ENCODE measurements around the gene BCL2L15. TPM values are rescaled to one million over a fixed set of nuclear protein-coding genes. Genes with fewer than 3 reads are reported as not detected.

Gene BCL2L15
- total RNA-seq, result 0.29 and 1.3 TPM in 2 replicates
- 0.28 and 0.40 TPM in 2 replicates for polyA plus RNA-seq
- 0.06 and 0.15 TPM in 2 replicates for polyA plus RNA-seq (2011; cell fraction: cytosol; rRNA removed)
- polyA plus RNA-seq (2011; cell fraction: nucleus; rRNA removed), result 1.4 and 2.5 TPM in 2 replicates
- 0.05 TPM in 1 of 2 replicates, not detected in the other for polyA plus RNA-seq (2012)
- 0.22 and 0.32 TPM in 2 replicates for polyA minus RNA-seq
- polyA minus RNA-seq (2011; cell fraction: cytosol; rRNA and poly(A)+ RNA removed), result not detected
- polyA minus RNA-seq (2011; cell fraction: nucleus; rRNA and poly(A)+ RNA removed), result 0.67 and 1.1 TPM in 2 replicates
- Bru-seq, nascent RNA, result percentile 43 among the genes with signal in this experiment
- BruChase-seq, experiment 1, labeled RNA remaining after a 6-hour chase, result percentile 41 among the genes with signal in this experiment
- BruChase-seq, experiment 2, labeled RNA remaining after a 2-hour chase, result percentile 46 among the genes with signal in this experiment
- long read RNA-seq, result 0 reads

DNA sequence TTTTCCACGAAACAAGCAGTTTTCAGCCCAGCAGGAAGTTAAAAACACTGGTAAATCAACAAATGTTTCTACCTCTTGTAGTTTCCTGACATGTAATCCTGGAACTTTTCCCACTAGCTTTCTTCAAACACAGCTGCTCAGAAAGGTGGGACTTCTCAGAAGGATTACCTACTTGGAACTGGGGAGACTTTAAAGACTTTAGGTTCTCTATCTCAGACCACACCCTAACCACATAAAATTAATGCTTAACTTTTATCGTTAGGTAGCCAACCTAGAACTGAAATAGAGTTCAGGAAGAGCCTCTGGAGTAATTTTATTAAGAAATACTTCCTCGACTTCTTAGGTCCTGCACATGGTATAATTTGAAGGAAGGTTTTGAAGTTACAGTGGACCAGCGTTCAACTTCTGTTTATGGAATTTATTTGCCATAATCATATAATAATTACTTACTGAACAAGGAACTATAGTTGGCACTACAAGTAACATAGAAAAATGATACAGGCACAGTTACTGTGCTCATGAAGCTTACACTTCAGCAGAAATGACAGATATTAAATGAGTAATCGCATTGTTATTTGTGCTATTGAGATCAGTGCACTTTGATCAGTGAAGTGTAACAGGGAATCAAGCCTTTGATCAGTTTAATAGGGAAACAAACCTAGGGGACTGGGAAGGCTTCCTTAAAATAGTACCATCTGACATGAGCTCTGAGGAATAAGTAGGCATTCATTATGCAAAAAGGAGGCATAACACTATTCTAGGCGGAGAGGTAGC is at the start of gene BCL2L15:
Gene BCL2L15 (minus strand): TSS at position 180 of the 774 bp plus-strand sequence. CDS start 206 bp downstream, outside the sequence.
- no peak for FAIRE-seq

More for the DNA sequence above, at the start of gene BCL2L15:
- dilution Hi-C loops (cut with MboI; ENCODE audit: extremely low pct_ligation_motif_present, low sequenced_read_pairs) (no loop called here), intact Hi-C loops (cut with micrococcal nuclease) (no loop called here)
- H3K27ac ChIP-seq (ENCODE audit: insufficient read depth, low read depth, low read length), result no peak within 1 kb of the TSS
- TF ChIP-seq EZH2 (IDR thresholded peaks at IDR 0.05; ENCODE audit: borderline replicate concordance, low read depth, low read length, severe bottlenecking) (no peak), POLR2AphosphoS5 (IDR thresholded peaks at IDR 0.05; ENCODE audit: insufficient read depth, low read depth, low read length) (no peak), FOS (IDR thresholded peaks at IDR 0.05; ENCODE audit: borderline replicate concordance, insufficient read depth, low read length) (no peak), MYC (IDR thresholded peaks at IDR 0.05; ENCODE audit: low read depth, low read length) (no peak), JUN (IDR thresholded peaks at IDR 0.05; ENCODE audit: borderline replicate concordance, insufficient read depth, insufficient read length, low read depth) (no peak), POLR2A (IDR thresholded peaks at IDR 0.05; ENCODE audit: low read depth, low read length) (no peak), GATA2 (IDR thresholded peaks at IDR 0.05; ENCODE audit: insufficient read depth, insufficient read length, low read depth, low read length) (no peak)
- TF ChIP-seq, protein P1, sequence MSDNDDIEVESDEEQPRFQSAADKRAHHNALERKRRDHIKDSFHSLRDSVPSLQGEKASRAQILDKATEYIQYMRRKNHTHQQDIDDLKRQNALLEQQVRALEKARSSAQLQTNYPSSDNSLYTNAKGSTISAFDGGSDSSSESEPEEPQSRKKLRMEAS (IDR thresholded peaks at IDR 0.05; ENCODE audit: insufficient read depth, insufficient read length), result no peak
- TF ChIP-seq, protein P2, sequence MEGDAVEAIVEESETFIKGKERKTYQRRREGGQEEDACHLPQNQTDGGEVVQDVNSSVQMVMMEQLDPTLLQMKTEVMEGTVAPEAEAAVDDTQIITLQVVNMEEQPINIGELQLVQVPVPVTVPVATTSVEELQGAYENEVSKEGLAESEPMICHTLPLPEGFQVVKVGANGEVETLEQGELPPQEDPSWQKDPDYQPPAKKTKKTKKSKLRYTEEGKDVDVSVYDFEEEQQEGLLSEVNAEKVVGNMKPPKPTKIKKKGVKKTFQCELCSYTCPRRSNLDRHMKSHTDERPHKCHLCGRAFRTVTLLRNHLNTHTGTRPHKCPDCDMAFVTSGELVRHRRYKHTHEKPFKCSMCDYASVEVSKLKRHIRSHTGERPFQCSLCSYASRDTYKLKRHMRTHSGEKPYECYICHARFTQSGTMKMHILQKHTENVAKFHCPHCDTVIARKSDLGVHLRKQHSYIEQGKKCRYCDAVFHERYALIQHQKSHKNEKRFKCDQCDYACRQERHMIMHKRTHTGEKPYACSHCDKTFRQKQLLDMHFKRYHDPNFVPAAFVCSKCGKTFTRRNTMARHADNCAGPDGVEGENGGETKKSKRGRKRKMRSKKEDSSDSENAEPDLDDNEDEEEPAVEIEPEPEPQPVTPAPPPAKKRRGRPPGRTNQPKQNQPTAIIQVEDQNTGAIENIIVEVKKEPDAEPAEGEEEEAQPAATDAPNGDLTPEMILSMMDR (IDR thresholded peaks at IDR 0.05; ENCODE audit: extremely low read depth in 1 of 2, insufficient read depth in 1 of 2, low read depth in 1 of 2, low read length in 2 of 2), result no peak
- H3K27me3 ChIP-seq (ENCODE audit: control insufficient read depth in 2 of 2, insufficient read depth in 2 of 2, low read length in 2 of 2), result no peaks in the 10 kb centered on the region
- no peaks in the 10 kb centered on the region for H3K9me1 ChIP-seq (replicated peaks; ENCODE audit: control insufficient read depth, extremely low read depth, insufficient read depth, low read length)
- ChIA-PET POLR2A (no interaction called here), CTCF (interaction anchor here (1.5 kb wide), 1 partner anchor 9 kb away, joined by 3 read pairs; no protein-coding TSS in a partner anchor)
- H2AFZ ChIP-seq (ENCODE audit: low read depth, low read length), result no peak within 1 kb of the TSS
- H3K4me1 ChIP-seq (ENCODE audit: control insufficient read depth, extremely low read depth, insufficient read depth, low read length), result no peaks in the 10 kb centered on the region
- H3K4me3 ChIP-seq (replicated peaks in 1 of 3; ENCODE audit: insufficient read depth in 1 of 3, low read depth in 1 of 3, low read length in 3 of 3), result no peak within 1 kb of the TSS
- DNase-seq (ENCODE audit: low read depth, low spot score), result no peak
- no peak within 1 kb of the TSS for H3K9ac ChIP-seq (replicated peaks; ENCODE audit: extremely low read depth, insufficient read depth, low read length)
- no peaks in the 10 kb centered on the region for H3K79me2 ChIP-seq (ENCODE audit: control insufficient read depth, insufficient read depth, low read length)
- no peaks in the 10 kb centered on the region for H3K36me3 ChIP-seq (ENCODE audit: control insufficient read depth in 2 of 2, extremely low read depth in 1 of 2, insufficient read depth in 2 of 2, low read length in 2 of 2)
- no peaks in the 10 kb centered on the region for H4K20me1 ChIP-seq (replicated peaks; ENCODE audit: control insufficient read depth, extremely low read depth, insufficient read depth, low read length)
- no peaks in the 10 kb centered on the region for H3K9me3 ChIP-seq (replicated peaks; ENCODE audit: control insufficient read depth, insufficient read depth, low read length)
- no peak within 1 kb of the TSS for H3K4me2 ChIP-seq (ENCODE audit: insufficient read depth, low read length)
- no TSS peak for BruUV-seq (replicated peaks)

All from endothelial cell of umbilical vein (primary cell).